SK-N-DZ (cell line): ENCODE data around the gene TMEFF2.

Source experiments
- DNase-seq: peaks from one replicate; pipeline ENCODE4 v3.0.0-alpha.2; 2015; ENCODE audit warnings: low spot score

The TMEFF2 gene

GRCh38 chr2:192016265-192016664 lies 178.5 kb downstream of the TMEFF2 start:
- no peak for DNase-seq

DNA sequence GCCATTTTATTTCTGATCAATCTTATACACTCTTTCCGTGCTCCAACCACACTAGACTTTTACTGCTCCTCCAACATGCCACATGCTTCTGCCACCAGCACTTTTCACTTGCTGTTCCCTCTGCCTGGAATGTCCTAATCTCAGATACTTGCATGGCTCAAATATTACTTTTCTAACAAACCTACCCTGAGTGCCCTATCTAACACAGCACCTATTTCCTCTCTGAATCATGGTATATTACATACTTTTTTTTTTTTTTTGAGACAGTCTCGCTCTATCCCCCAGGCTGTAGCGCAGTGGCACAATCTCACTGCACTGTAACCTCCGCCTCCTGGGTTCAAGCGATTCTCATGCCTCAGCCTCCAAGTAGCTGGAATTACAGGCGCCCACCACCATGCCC lies 181.5 kb downstream of the TMEFF2 start:
- DNase-seq: no peak

DNA sequence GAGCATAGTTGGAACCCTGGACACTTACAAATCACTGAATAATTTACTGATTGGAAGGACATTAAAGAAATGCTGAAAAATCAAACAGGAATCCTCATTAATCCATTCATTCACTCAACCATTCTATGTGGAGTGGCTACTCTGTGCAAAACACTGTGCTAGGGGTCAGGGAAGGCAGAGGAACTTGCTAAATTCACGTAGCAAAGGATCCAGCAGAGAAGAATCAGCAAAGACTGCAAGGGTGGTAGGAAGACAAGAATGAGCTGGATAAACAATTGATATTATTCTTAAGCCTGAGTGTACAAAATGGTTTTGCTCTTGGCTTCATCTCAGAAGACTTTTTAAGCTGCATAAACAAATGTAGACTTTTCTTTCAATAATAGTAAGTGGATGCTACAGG lies 183.5 kb downstream of the TMEFF2 start:
- DNase-seq: no peak

DNA sequence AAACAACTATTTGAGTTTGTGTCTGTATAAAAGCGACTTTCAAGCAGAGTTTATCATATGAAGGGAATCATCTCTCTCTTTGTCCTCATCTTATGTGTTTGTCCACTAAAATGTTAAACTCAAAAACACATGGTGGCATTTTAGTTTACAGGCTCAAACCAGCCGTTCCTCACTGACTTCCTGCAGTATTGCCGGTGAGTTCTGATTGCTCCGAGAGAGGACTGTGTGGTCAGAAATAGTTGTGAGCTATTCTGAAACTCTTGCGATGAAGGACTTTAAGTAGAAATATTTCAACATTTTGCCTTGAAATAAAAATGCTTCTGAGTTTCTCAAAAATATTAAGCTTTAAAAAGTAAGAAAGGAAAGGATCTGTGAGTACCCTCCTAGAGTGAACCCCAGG lies 184.7 kb downstream of the TMEFF2 start:
- DNase-seq: no peak

GRCh38 chr2:192007581-192008228 lies 187.0 kb downstream of the TMEFF2 start:
- no peak for DNase-seq

DNA sequence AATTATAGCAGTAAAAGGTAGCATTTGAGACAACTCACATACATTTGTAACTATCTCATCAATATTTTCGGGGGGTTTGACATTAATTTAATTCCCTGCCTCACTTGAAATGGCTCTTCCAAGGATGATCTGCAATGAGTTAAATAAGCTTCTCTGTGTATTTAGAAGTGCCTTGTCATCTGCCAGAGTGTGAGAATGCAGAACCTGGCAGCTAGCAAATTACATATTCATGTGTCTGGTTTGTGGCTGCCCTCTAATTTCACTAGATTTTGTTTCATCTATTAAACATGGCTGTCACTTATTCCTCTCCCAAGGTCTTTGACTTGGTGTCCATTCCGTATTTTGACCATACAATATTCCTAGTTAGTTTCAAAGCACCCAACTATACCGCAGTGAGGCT lies 189.5 kb downstream of the TMEFF2 start:
- DNase-seq: peak; percentile 2

- no peak for DNase-seq
Measured at GRCh38 chr2:192004188-192004963, 190.4 kb downstream of the TMEFF2 start.

DNA sequence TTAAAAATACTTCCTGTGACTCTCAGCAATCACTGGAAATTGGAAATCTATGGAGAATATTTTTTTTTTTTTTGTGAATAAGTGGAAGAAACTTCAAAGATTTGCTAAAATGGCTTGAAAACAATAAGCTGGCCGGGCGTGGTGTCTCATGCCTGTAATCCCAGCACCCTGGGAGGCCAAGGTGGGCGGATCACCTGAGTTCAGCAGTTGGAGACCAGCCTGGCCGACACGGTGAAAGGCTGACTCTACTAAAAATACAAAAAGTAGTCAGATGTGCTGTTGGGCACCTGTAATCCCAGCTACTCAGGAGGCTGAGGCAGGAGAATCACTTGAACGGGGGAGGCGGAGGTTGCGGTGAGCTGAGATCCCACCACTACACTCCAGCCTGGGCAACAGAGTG lies 192.3 kb downstream of the TMEFF2 start:
- no peak for DNase-seq

DNA sequence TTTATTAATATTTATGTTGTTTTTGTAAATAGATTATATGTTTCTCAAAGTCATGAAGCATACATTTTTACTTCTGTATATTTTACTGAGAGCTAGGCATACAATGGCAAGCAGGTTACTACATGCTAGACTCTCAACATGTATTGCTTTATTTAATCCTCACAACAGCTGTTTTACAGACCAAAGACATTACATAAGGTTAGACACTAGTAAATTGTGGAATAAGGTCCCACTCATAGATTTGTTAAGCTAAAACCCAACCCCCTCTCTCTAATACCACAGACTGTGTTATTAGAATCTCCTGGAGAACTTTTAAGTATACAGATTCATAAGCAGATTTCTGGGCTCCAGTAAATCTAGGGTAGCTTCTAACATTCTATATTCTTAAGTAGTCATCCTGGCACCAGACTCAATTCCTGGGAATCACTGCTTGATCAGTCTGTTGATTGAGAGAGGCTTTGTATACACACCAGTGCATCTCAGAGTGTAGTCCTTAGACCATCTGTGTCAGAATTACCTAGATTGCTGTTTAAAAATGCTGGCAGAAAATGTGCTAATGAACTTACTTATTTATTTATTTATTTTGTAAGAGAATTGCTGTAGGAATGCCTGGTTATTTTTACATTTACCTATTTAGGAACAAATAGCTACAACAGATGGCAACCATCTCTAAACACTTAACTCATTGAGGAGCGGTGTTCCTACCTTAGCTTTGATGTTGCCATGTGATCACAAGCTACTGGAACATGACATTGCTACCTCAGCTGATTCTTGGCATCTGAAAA lies 194.3 kb downstream of the TMEFF2 start:
- DNase-seq: no peak

DNA sequence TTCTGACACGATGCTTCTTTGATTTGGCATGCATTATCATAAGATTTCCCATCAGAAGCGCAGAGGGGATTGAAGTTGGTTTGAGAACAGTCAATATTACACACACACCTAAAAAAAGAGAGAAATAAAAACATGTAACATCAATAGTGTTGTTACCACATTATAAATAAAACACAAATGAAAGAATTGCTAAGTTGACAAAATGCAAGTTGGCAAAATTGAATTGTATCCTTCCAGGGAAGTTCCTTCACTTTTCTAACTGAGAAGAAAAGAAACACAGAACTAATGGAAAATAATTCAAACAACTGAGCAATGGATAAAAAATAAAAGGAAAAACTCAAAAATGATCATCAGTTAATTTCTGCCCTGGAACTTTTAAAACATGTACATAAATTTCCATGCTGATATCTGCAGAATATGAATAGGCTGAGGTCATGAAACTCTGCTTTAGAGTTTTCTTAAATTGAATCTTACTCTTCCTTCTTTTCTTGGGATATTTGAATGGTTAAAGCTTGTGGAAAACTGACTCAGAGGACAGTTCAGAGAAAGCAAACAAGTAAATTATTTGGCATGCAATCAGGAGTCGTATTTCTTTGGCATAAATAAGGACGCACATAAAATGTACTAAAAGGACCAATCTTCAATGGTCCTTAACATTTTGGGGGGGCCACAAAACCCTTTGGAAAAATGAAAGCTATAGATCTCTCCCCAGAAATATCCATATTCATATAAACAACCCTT lies 195.5 kb downstream of the TMEFF2 start:
- no peak for DNase-seq

GRCh38 chr2:191995285-191995684 lies 199.4 kb downstream of the TMEFF2 start:
- no peak for DNase-seq

DNA sequence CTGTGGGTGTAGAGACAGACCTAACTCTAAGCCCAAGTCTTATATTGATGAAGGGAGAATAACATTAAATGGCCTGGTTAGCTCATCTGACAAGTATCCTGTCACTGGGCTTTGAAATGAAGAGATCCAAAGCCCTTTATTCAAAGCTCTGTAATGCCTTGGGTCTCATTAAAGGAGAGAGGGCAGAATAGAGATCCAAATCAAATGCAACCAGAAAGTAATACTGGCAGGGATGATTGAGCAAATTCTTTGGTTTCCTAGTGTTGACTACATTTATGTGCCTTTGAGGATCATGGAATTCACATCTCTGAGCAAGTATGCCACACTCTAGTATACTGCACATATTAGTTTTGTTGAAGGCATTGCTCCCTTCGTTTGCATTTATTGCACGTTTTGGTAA lies 200.0 kb downstream of the TMEFF2 start:
- no peak for DNase-seq

DNA sequence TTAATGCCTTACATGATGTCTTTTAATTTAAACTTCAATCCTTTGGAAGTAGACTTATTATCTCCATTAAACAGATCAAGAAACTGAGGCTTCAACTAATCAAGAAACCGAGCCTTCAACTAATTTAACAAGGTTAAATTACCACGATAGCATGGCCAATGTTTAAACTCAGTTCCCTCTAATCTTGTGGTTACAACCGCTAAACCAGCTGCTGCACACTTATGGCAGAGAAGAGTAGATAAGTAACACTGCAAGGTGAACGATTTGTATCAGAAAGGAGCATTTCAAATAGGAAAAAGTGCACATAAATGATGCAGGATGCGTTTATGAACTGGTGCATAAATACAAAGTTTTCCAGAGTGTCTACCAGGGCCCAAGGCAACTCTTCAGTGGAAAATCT lies 203.3 kb downstream of the TMEFF2 start:
- DNase-seq: no peak

- no peak for DNase-seq
Measured at GRCh38 chr2:191985740-191986139, 209.0 kb downstream of the TMEFF2 start.

GRCh38 chr2:191983591-191983990 lies 211.1 kb downstream of the TMEFF2 start:
- no peak for DNase-seq

DNA sequence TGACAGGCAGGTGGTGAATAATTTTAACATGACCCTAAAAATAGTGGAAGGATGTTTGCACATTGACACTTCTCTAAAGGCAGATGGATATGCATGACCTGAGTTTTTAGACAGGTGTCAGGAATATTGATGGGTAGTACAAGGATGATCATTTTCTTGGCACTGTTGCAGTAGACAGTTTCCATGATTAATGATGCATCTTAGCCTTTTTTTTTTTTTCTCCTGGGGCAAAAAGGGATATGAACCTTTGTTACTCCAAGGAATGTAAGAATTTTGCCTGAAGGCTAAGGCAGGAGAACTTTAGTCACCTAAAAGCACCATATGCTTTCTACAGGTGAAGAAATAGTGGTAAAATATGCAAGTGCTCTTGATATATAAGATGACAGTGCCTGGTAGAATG lies 211.5 kb downstream of the TMEFF2 start:
- no peak for DNase-seq

DNA sequence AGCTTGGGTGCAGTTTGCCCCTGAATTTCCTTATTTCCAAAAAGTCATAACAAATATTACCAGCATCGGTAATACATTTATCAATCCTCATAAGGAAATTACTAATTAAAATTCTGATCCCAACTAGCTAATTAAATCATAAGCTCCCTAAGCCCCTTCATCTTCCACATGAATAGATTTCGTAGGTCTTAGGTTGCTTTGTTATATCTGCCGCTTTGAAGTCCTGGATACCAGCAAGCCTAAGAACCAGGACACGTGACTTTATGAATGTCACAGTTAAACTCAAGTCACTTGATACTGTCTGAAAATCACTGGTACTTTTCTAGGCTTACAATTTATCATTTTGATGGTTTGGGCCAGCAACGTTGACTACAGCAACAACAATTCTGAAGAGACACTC lies 213.0 kb downstream of the TMEFF2 start:
- no peak for DNase-seq

DNA sequence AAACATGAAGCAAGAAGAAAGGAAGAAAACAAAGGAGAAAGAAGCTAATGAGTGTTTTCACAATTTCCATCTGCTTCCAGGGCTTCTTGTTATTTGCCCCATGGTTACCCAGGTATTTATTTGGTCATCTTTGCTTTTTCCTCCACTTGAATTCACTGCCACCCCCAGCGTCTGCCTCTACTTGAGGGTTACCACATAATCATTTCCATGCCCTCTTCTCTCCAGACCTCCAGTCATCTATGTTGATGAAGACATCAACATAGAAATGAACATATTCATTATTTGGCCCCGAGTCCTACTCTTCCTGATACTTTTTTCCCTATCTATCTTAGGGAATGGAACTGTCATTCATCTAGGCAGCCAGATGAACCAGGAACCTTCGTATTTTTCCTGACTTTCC lies 214.2 kb downstream of the TMEFF2 start:
- DNase-seq: no peak

DNA sequence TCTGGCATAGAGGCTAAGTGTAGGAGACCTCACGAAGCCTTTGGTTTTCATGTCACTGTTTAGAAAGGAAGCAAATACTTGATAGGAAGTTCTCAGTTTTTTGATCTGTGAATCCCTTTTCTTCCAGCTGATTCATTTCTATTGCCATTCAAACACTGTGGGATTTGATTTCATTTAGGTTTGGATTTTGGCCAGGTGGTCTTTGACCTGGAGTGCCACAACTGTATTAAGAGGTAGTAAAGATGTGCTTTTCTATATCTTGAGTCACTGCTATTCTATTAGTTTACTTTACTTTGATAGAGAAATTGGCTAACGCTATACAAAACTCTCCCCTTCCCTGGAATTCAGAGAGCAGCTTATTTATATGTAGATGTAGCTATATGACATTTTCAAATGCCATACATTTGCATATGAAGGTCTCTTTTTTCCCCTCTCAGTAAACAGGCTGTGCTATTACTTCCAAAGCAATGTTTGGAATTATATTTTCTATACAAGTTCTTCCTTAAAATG lies 215.5 kb downstream of the TMEFF2 start:
- DNase-seq: no peak

DNA sequence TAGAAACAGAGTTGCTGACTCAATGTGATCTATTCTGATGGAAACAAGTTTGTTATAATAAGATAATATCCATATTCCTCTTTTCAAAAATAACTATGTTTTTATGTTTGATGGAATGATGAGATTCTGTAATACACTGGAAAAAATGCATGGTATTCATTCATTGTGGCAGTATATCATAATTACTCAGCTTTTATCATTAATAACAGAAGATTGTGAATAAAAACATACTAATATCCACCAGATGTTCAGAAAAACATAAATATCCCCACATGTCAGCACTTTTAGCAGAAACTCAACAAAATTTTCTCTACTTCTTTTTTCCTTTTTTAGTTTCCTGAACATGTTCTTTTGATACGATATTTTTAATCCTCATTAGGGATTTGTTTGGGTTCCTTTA lies 217.0 kb downstream of the TMEFF2 start:
- DNase-seq: no peak

DNA sequence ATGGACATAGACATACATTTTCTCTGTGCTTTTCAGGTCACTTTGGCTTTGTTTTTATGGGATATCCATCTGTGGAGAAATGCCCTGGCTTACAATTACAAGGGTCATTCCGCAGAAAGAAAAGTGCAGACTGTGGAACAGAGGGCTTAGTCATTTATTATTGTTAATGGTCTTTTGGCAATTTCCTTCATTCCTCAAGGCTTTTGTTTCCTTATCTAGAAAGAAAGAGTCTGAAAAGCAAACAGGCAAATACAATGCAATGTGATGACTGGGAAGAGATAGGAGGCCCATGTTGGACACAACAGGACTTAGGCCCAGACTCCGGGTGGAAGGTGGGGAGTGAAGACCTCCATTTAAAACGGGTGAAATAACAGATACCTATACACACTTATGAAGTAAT lies 218.3 kb downstream of the TMEFF2 start:
- DNase-seq: no peak

DNA sequence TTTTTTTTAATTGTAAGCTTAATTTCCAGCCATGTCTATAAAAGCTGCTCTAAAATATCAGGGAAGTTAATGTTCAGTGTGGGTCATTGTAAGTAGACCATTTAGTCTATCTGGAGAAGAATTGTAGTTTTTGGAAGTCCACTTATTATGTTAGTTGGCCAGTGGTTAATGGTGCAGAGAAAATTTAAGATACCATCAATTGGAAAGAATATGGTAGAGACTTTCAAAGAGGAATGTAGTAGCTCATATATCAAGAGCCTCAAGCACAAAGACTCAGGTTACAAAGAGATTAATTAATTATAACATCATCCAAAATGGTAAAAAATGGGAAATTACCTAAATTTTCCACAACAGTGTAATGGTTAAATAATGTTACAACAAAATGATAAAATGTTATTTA lies 220.1 kb downstream of the TMEFF2 start:
- no peak for DNase-seq
